ENCODE results near the gene CEP120.

GRCh38 chr5:123472150-123472924 is 49.1 kb upstream of the CEP120 start:
- TF ChIP-seq, protein P1, sequence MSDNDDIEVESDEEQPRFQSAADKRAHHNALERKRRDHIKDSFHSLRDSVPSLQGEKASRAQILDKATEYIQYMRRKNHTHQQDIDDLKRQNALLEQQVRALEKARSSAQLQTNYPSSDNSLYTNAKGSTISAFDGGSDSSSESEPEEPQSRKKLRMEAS (IDR thresholded peaks at IDR 0.05): no peak
- TF ChIP-seq CTCF (IDR thresholded peaks at IDR 0.05): no peak
- TF ChIP-seq FOSL2 (IDR thresholded peaks at IDR 0.05): no peak
- TF ChIP-seq FOSL2 (CRISPR knock-in tag; IDR thresholded peaks at IDR 0.05): no peak
- no peak for TF ChIP-seq NR3C1 (IDR thresholded peaks at IDR 0.05)
- no peak for TF ChIP-seq CBX8 (IDR thresholded peaks at IDR 0.05)
- no peak for TF ChIP-seq POLR2A (IDR thresholded peaks at IDR 0.05; ENCODE audit: low read length)
- TF ChIP-seq, protein P2, sequence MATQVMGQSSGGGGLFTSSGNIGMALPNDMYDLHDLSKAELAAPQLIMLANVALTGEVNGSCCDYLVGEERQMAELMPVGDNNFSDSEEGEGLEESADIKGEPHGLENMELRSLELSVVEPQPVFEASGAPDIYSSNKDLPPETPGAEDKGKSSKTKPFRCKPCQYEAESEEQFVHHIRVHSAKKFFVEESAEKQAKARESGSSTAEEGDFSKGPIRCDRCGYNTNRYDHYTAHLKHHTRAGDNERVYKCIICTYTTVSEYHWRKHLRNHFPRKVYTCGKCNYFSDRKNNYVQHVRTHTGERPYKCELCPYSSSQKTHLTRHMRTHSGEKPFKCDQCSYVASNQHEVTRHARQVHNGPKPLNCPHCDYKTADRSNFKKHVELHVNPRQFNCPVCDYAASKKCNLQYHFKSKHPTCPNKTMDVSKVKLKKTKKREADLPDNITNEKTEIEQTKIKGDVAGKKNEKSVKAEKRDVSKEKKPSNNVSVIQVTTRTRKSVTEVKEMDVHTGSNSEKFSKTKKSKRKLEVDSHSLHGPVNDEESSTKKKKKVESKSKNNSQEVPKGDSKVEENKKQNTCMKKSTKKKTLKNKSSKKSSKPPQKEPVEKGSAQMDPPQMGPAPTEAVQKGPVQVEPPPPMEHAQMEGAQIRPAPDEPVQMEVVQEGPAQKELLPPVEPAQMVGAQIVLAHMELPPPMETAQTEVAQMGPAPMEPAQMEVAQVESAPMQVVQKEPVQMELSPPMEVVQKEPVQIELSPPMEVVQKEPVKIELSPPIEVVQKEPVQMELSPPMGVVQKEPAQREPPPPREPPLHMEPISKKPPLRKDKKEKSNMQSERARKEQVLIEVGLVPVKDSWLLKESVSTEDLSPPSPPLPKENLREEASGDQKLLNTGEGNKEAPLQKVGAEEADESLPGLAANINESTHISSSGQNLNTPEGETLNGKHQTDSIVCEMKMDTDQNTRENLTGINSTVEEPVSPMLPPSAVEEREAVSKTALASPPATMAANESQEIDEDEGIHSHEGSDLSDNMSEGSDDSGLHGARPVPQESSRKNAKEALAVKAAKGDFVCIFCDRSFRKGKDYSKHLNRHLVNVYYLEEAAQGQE (IDR thresholded peaks at IDR 0.05): no peak
- TF ChIP-seq ESRRA (IDR thresholded peaks at IDR 0.05; ENCODE audit: borderline replicate concordance, low read length): no peak
- TF ChIP-seq SMC3 (IDR thresholded peaks at IDR 0.05): no peak
- TF ChIP-seq CEBPB (IDR thresholded peaks at IDR 0.05): no peak
- no peak for TF ChIP-seq HDAC2 (IDR thresholded peaks at IDR 0.05)
- TF ChIP-seq, protein P3, sequence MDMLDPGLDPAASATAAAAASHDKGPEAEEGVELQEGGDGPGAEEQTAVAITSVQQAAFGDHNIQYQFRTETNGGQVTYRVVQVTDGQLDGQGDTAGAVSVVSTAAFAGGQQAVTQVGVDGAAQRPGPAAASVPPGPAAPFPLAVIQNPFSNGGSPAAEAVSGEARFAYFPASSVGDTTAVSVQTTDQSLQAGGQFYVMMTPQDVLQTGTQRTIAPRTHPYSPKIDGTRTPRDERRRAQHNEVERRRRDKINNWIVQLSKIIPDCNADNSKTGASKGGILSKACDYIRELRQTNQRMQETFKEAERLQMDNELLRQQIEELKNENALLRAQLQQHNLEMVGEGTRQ (IDR thresholded peaks at IDR 0.05): no peak
